Neural cell (in vitro differentiated cells): ENCODE data around the gene PRR11. TPM values are rescaled to one million over a fixed set of nuclear protein-coding genes. Genes with fewer than 3 reads are reported as not detected.

Source experiments
- H2AFZ ChIP-seq: fragments of 200-600, 300-800 bp; sonication (generic), shearing (Covaris generic); 2 replicates; pipeline ENCODE4 v1.6.0; 2014; ENCODE audit warnings: low read depth, mild to moderate bottlenecking, antibody characterized with exemption, low read length, moderate library complexity
- H3F3A ChIP-seq: fragments of 200-600 bp; shearing (Covaris generic); 2 replicates; pipeline ENCODE4 v1.6.1; 2016; ENCODE audit warnings: mild to moderate bottlenecking, moderate library complexity, mixed read lengths, antibody characterized with exemption, low read length; ENCODE audit not compliant: insufficient read depth, poor library complexity, severe bottlenecking
- H3K27ac ChIP-seq: fragments of 200-600, 300-800 bp; sonication (generic), shearing (Covaris generic); 2 replicates; pipeline ENCODE4 v1.5.1; 2014; ENCODE audit warnings: mild to moderate bottlenecking, low read length, moderate library complexity
- H3K27me3 ChIP-seq: fragments of 300-800, 200-600 bp; sonication (generic), shearing (Covaris generic); 2 replicates; pipeline ENCODE4 v1.6.0; 2014; ENCODE audit warnings: mild to moderate bottlenecking, low read depth, low read length, moderate library complexity; ENCODE audit not compliant: insufficient read depth
- H3K36me3 ChIP-seq: fragments of 300-800, 200-600 bp; sonication (generic), shearing (Covaris generic); 2 replicates; pipeline ENCODE4 v1.5.1; 2014; ENCODE audit warnings: mild to moderate bottlenecking, antibody characterized with exemption, low read length, moderate library complexity; ENCODE audit not compliant: insufficient read depth
- H3K4me2 ChIP-seq: fragments of 300-800, 200-600 bp; sonication (generic), shearing (Covaris generic); 2 replicates; pipeline ENCODE4 v1.6.0; 2014; ENCODE audit warnings: mild to moderate bottlenecking, low read length
- H3K4me3 ChIP-seq: fragments of 300-800, 200-600 bp; sonication (generic), shearing (Covaris generic); 2 replicates; pipeline ENCODE4 v1.5.1; 2014; ENCODE audit warnings: mild to moderate bottlenecking, low read length, moderate library complexity
- H3K79me2 ChIP-seq: fragments of 200-600 bp; shearing (Covaris generic); replicated peaks from 2 replicates; pipeline ENCODE4 v1.6.0; 2014; ENCODE audit warnings: mild to moderate bottlenecking, low read length, moderate library complexity; ENCODE audit not compliant: insufficient read depth
- H3K9ac ChIP-seq: fragments of 300-800, 200-600 bp; sonication (generic), shearing (Covaris generic); 2 replicates; pipeline ENCODE4 v1.6.1; 2016; ENCODE audit warnings: mild to moderate bottlenecking, low read length, mixed read lengths
- H3K9me2 ChIP-seq: fragments of 200-600 bp; shearing (Covaris generic); 2 replicates; pipeline ENCODE4 v1.6.1; 2016; ENCODE audit warnings: mild to moderate bottlenecking, low read length, mixed read lengths; ENCODE audit not compliant: insufficient read depth
- H3K9me3 ChIP-seq: fragments of 200-600, 300-800 bp; sonication (generic), shearing (Covaris generic); 2 replicates; pipeline ENCODE4 v1.6.1; 2016; ENCODE audit warnings: mild to moderate bottlenecking, mixed run types, low read length, moderate library complexity, mixed read lengths
- H4K20me1 ChIP-seq: fragments of 200-600 bp; shearing (Covaris generic); 2 replicates; pipeline ENCODE4 v1.6.1; 2016; ENCODE audit warnings: mild to moderate bottlenecking, mixed run types; ENCODE audit not compliant: insufficient read depth
- CTCF ChIP-seq: fragments of 450-650 bp; IDR thresholded peaks from 2 replicates; pipeline ENCODE4 v1.5.1; 2014; ENCODE audit warnings: antibody characterized with exemption, mild to moderate bottlenecking, moderate library complexity; ENCODE audit not compliant: poor library complexity, severe bottlenecking
- EP300 ChIP-seq: fragments of 450-650 bp; conservative IDR thresholded peaks from 2 replicates; pipeline ENCODE4 v1.6.1; 2014; ENCODE audit warnings: antibody characterized with exemption, mild to moderate bottlenecking, moderate library complexity; ENCODE audit not compliant: poor library complexity, severe bottlenecking
- EZH2 ChIP-seq: fragments of 200-600, 300-800 bp; shearing (Covaris generic), sonication (generic); IDR thresholded peaks from 2 replicates; pipeline ENCODE4 v1.6.1; 2014; ENCODE audit warnings: antibody characterized with exemption, low read length, borderline replicate concordance, mild to moderate bottlenecking; ENCODE audit not compliant: insufficient read depth, poor library complexity, severe bottlenecking
- MXI1 ChIP-seq: fragments of 450-650 bp; conservative IDR thresholded peaks from 2 replicates; pipeline ENCODE4 v1.6.1; 2014; ENCODE audit warnings: antibody characterized with exemption, mild to moderate bottlenecking; ENCODE audit not compliant: poor library complexity, severe bottlenecking
- POLR2AphosphoS5 ChIP-seq: IDR thresholded peaks from 2 replicates; pipeline ENCODE4 v1.6.1; 2012
- RAD21 ChIP-seq: fragments of 450-650 bp; conservative IDR thresholded peaks from 2 replicates; pipeline ENCODE4 v1.6.1; 2014; ENCODE audit warnings: antibody characterized with exemption, mild to moderate bottlenecking, moderate library complexity
- REST ChIP-seq: IDR thresholded peaks from 2 replicates; pipeline ENCODE4 v1.6.1; 2012; ENCODE audit warnings: borderline replicate concordance
- SMC3 ChIP-seq: fragments of 450-650 bp; conservative IDR thresholded peaks from 2 replicates; pipeline ENCODE4 v1.6.1; 2014; ENCODE audit warnings: antibody characterized with exemption, mild to moderate bottlenecking, moderate library complexity; ENCODE audit not compliant: poor library complexity
- TAF1 ChIP-seq: IDR thresholded peaks from 2 replicates; pipeline ENCODE4 v1.6.1; 2012; ENCODE audit warnings: low read depth
- polyA plus RNA-seq: library from polyadenylated mRNA; depleted of rRNA; stranded (reverse); fragments of >200 nt; gene quantifications from 2 replicates; pipeline ENCODE4 v1.2.3, GENCODE V29; 2014

The PRR11 gene
- polyA plus RNA-seq, 1 donor from 2014 or later, result 0.22 TPM

GRCh38 chr17:59167571-59168001, 12.0 kb downstream of the PRR11 start:
- Histone ChIP-seq H3K27ac (no peak overlapping the region), H3F3A (no peaks in the 10 kb centered on the region), H3K9me3 (no peaks in the 10 kb centered on the region), H4K20me1 (no peaks in the 10 kb centered on the region), H3K4me3 (no peak overlapping the region), H3K36me3 (no peaks in the 10 kb centered on the region), H2AFZ (no peak overlapping the region), H3K4me2 (no peak overlapping the region), H3K9ac (no peak overlapping the region), H3K9me2 (no peaks in the 10 kb centered on the region), H3K27me3 (no peaks in the 10 kb centered on the region), H3K79me2 (peaks cover 9% of the 10 kb centered on the region)
- no peak for TF ChIP-seq EZH2
- no peak for TF ChIP-seq POLR2AphosphoS5
- TF ChIP-seq CTCF, result no peak
- no peak for TF ChIP-seq EP300
- TF ChIP-seq SMC3, result no peak
- TF ChIP-seq REST, result no peak
- no peak for TF ChIP-seq RAD21
- TF ChIP-seq TAF1, result no peak
- TF ChIP-seq MXI1, result no peak

GRCh38 chr17:59172436-59173004, 17.0 kb downstream of the PRR11 start:
- H3K27me3 ChIP-seq, result no peaks in the 10 kb centered on the region
- no peak overlapping the region for H3K27ac ChIP-seq
- H3K36me3 ChIP-seq, result no peaks in the 10 kb centered on the region
- H3K9me2 ChIP-seq, result no peaks in the 10 kb centered on the region
- H3K79me2 ChIP-seq, result peaks cover 3% of the 10 kb centered on the region
- no peaks in the 10 kb centered on the region for H3K9me3 ChIP-seq
- no peak overlapping the region for H3K9ac ChIP-seq
- H4K20me1 ChIP-seq, result no peaks in the 10 kb centered on the region
- H2AFZ ChIP-seq, result no peak overlapping the region
- no peak overlapping the region for H3K4me2 ChIP-seq
- H3F3A ChIP-seq, result no peaks in the 10 kb centered on the region
- H3K4me3 ChIP-seq, result no peak overlapping the region
- TF ChIP-seq RAD21 (no peak), MXI1 (no peak), POLR2AphosphoS5 (no peak), EZH2 (no peak), EP300 (no peak), TAF1 (no peak), REST (no peak), SMC3 (no peak), CTCF (no peak)
